Measurements from ENCODE around the gene PTBP3.

- TF ChIP-seq POLR2A (IDR thresholded peaks at IDR 0.05; ENCODE audit: low read length): no peak
- no peak for TF ChIP-seq GATA1 (IDR thresholded peaks at IDR 0.05; ENCODE audit: low read depth, low read length)
Measured at GRCh38 chr9:112234779-112235178, 98.6 kb downstream of the PTBP3 start.

Measured in erythroblast (primary cell).